GM12801 (cell line): ENCODE results near the gene SH3GL3.

Experiments
- CTCF ChIP-seq: IDR thresholded peaks from one replicate; pipeline ENCODE4 v1.5.1; 2011; ENCODE audit warnings: control low read depth; ENCODE audit not compliant: insufficient read length; ENCODE audit errors: extremely low read depth

The SH3GL3 gene

GRCh38 chr15:83644439-83644838 lies 197.3 kb downstream of the SH3GL3 start:
- no peak for TF ChIP-seq CTCF

GRCh38 chr15:83650831-83651230 lies 203.7 kb downstream of the SH3GL3 start:
- no peak for TF ChIP-seq CTCF

- TF ChIP-seq CTCF, result no peak
Measured at GRCh38 chr15:83651541-83651940, 204.4 kb downstream of the SH3GL3 start.

- no peak for TF ChIP-seq CTCF
Measured at GRCh38 chr15:83652626-83653204, 205.6 kb downstream of the SH3GL3 start.

GRCh38 chr15:83653288-83653638 lies 206.1 kb downstream of the SH3GL3 start:
- no peak for TF ChIP-seq CTCF

- no peak for TF ChIP-seq CTCF
Measured at GRCh38 chr15:83653639-83654378, 206.7 kb downstream of the SH3GL3 start, which contains the start of gene ADAMTSL3. Gene ADAMTSL3, plus strand, starts transcription at chr15:83654123. Its CDS starts 1,639 bp downstream, at chr15:83655762.

- no peak for TF ChIP-seq CTCF
Measured at GRCh38 chr15:83654379-83655236, 207.5 kb downstream of the SH3GL3 start.
